Colonic mucosa (tissue), 4 donors: ENCODE data around the gene CRB2. TPM values are rescaled to one million over a fixed set of nuclear protein-coding genes. Genes with fewer than 3 reads are reported as not detected.

ENCODE experiments used
- DNase-seq: peaks from one replicate; pipeline ENCODE4 v3.0.0-alpha.2; 2020
- H3K27ac ChIP-seq: fragments of 200-600 bp; one replicate; pipeline ENCODE4 v1.8.0; 2021
- H3K27me3 ChIP-seq: fragments of 200-600 bp; one replicate; pipeline ENCODE4 v1.8.0; 2021
- H3K36me3 ChIP-seq: fragments of 200-600 bp; one replicate; pipeline ENCODE4 v1.8.0; 2021
- H3K4me1 ChIP-seq: fragments of 200-600 bp; one replicate; pipeline ENCODE4 v1.8.0; 2021; ENCODE audit warnings: mild to moderate bottlenecking
- H3K4me3 ChIP-seq: fragments of 200-600 bp; one replicate; pipeline ENCODE4 v1.8.0; 2021
- H3K9ac ChIP-seq, 2 donors: one replicate each; pipeline ENCODE4 v1.7.0; 2013; ENCODE audit warnings: control low read depth in 2 of 2, low read depth in 2 of 2, low read length in 2 of 2
- H3K9me3 ChIP-seq: fragments of 200-600 bp; one replicate; pipeline ENCODE4 v1.8.0; 2021
- CTCF ChIP-seq: fragments of 200-600 bp; IDR thresholded peaks from one replicate; pipeline ENCODE4 v1.8.0; 2022; ENCODE audit warnings: antibody characterized with exemption, mild to moderate bottlenecking
- intact Hi-C: fragments of 100-400 bp; cut with DNase I; formaldehyde crosslinking; loops from one replicate; pipeline ENCODE4 v1.14.1; 2022
- total RNA-seq, 2 donors: library from RNA; stranded (reverse); fragmentation: NEBNext Ultra II Directional in 1 of 2; extraction: Animal tissue kit (Norgen Biotek cat#: 25700) in 1 of 2; gene quantifications; one replicate each; pipeline ENCODE4 v1.2.1, GENCODE V29; 2021
- donor health status: healthy.
- donor health status: DM: no; HTN: no; CAD: no.
- donor health status: DM: no; HTN: no; CAD: no.

CRB2 gene
- total RNA-seq, 2 donors from 2014 or later: 0.69 to 2.4 TPM

DNA sequence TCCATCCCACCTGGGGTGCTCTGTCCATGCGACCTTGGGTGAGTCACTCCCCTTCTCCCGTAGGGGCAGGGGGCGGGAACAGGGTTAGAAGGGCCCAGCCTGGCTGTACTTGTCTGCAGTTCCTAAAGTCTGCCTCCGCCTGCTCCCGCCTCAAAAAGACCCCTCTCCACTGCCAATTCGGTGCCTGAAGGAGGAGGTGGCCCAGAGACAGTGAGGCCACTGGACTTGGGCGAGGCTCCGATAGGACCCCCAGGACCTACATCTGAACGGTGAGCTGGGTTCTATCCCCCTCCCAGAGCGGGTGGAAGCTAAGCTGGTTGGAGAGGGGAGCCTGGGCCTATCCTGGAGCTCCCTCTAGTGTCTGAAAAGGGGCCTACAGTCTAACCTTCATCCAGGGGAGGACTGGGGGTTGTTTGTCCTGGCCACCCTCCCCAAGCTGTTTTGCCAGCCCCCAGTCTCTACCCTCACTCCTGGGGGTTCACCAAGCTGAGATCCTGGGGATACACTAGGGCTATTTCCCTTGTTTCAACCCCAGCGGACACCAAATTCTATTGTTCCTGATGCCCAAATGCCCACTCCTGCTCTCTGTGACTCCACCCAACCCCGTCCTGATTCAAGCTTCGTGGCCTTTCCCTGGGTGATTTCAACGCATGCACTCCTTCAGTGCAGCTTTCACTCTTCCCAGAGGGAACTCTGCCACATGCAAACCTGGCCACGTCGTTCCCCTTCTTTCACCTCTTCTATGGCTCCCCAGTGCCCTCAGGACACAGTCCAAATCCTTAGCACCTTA lies 6.1 kb upstream of the CRB2 start:
- Histone ChIP-seq H3K9me3 (no peaks in the 10 kb centered on the region), H3K36me3 (no peaks in the 10 kb centered on the region), H3K27me3 (no peaks in the 10 kb centered on the region), H3K4me3 (no peak overlapping the region), H3K27ac (no peak overlapping the region), H3K4me1 (no peaks in the 10 kb centered on the region), H3K9ac (no peak overlapping the region)
- intact Hi-C loops: loop anchor here (5.0 to 10.0 kb wide), 2 partner anchors 125 to 268 kb away; no protein-coding TSS in a partner anchor
- TF ChIP-seq CTCF: peak; percentile 95
- peak; percentile 68 for DNase-seq

DNA sequence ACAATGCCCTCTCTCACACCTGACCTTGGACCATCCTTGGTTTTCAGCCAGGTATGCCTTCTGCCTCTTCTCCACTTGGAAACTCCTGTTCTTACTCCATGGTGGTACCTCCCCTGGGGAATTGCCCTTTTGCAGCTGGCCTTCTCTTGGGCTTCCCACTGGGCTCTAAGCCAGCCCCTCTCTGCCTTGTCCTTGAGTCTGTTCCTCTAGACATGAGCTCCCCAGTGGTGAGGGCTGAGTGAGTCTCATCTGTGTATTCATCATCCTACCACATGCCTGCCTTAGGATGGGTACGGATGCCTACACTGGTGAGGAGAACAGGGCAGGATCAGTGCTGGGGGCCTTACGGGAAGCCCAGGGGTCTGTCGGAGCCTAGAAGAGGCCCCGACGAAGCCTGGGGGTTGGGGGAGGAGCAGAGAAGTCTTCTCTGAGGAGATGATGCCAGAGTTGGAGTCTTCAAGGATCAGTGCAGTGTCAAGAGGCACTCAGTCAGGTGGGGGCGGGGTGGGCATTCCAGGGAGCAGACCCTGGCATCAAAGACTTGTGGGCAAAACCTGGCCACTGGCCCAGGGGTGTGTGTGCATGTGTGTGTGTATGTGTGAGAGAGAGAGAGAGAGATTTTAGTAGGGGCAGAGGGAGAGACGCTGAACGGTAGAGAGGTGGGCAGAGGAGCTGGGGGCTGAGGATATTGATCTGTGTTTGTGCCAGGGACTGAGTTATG lies 5.2 kb upstream of the CRB2 start:
- intact Hi-C loops: no loop called here
- H3K27me3 ChIP-seq: no peaks in the 10 kb centered on the region
- H3K9me3 ChIP-seq: no peaks in the 10 kb centered on the region
- no peaks in the 10 kb centered on the region for H3K4me1 ChIP-seq
- no peak overlapping the region for H3K27ac ChIP-seq
- no peak overlapping the region for H3K4me3 ChIP-seq
- no peak for TF ChIP-seq CTCF
- no peaks in the 10 kb centered on the region for H3K36me3 ChIP-seq
- DNase-seq: no peak
- no peak overlapping the region for H3K9ac ChIP-seq

- H3K9ac ChIP-seq: no peak overlapping the region
- no peak for TF ChIP-seq CTCF
- DNase-seq: no peak
- no peaks in the 10 kb centered on the region for H3K36me3 ChIP-seq
- no peak overlapping the region for H3K27ac ChIP-seq
- H3K4me1 ChIP-seq: no peaks in the 10 kb centered on the region
- H3K9me3 ChIP-seq: no peaks in the 10 kb centered on the region
- no peaks in the 10 kb centered on the region for H3K27me3 ChIP-seq
- intact Hi-C loops: no loop called here
- no peak overlapping the region for H3K4me3 ChIP-seq
Observed at GRCh38 chr9:123353041-123353440, 3.0 kb upstream of the CRB2 start.

- Histone ChIP-seq H3K27me3 (no peaks in the 10 kb centered on the region), H3K27ac (no peak overlapping the region), H3K9ac (no peak overlapping the region), H3K36me3 (no peaks in the 10 kb centered on the region), H3K4me3 (no peak overlapping the region), H3K4me1 (no peaks in the 10 kb centered on the region), H3K9me3 (no peaks in the 10 kb centered on the region)
- peak; percentile 85 for TF ChIP-seq CTCF
- intact Hi-C loops: loop anchor here (2.0 kb wide), 1 partner anchor 31 kb away; no protein-coding TSS in a partner anchor
- DNase-seq: peak; percentile 67
Observed at GRCh38 chr9:123353984-123354591, 1.9 kb upstream of the CRB2 start.

DNA sequence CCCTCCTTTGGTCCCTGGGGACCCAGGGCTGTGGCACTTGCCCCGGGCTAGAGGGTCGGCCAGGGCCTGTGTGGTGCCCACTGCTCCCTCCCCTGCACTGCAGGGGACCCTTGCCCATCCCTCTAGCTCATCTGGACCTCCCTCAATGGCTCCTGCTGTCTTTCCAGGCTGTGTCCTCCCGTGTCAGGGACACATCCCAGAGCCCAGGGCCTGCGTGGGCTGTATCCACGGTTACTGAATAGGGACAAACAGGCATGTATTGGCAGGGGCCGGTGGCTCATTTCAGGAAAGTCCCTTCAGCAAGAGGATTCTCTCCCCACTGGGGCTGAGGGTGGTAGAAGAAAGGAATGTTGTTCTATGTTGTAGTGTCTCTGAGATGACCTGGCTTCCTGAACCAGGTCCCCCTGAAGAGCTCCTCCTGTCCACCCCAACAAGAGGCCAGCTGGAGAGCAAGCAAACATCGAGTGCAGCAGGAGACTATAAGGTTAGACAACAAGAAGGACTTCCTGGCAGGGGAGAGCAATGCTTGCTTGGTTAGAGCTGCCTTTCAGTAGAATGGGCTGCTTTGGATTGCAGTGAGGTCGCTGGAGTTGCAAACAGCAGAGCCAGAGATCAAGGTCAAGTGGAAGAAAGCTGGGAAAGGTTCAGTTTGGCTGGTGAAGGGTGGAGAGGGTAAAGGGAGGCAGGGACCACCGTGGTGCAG lies 1.0 kb upstream of the CRB2 start:
- Histone ChIP-seq H3K9ac (no peak overlapping the region), H3K9me3 (no peaks in the 10 kb centered on the region), H3K4me1 (peaks cover 3% of the 10 kb centered on the region), H3K36me3 (no peaks in the 10 kb centered on the region), H3K4me3 (no peak overlapping the region), H3K27me3 (no peaks in the 10 kb centered on the region), H3K27ac (no peak overlapping the region)
- intact Hi-C loops: loop anchor here (2.0 kb wide), 1 partner anchor 30 kb away; no protein-coding TSS in a partner anchor
- no peak for DNase-seq
- no peak for TF ChIP-seq CTCF
